HS-27A (cell line): ENCODE data around the gene RPS10.
"Not testable (repeated sequence)": the region's sequence is repeated elsewhere in the genome, so short reads cannot be mapped to it uniquely, and the experiment has no call there.

Source experiments
- DNase-seq: peaks from one replicate; pipeline ENCODE4 v3.0.0-alpha.2; 2012; ENCODE audit warnings: low read depth, missing footprints

The RPS10 gene

GRCh38 chr6:34447910-34448309 lies 22.0 kb upstream of the RPS10 start:
- DNase-seq, result no peak

GRCh38 chr6:34447386-34447785 lies 21.5 kb upstream of the RPS10 start:
- DNase-seq, result no peak

GRCh38 chr6:34445313-34445860 lies 19.5 kb upstream of the RPS10 start:
- DNase-seq, result no peak

- no peak for DNase-seq
These were observed 15.7 kb upstream of the RPS10 start for GRCh38 chr6:34441526-34441925.

GRCh38 chr6:34439442-34439841 lies 13.6 kb upstream of the RPS10 start:
- DNase-seq, result no peak

GRCh38 chr6:34438705-34439104 lies 12.8 kb upstream of the RPS10 start:
- no peak for DNase-seq

DNA sequence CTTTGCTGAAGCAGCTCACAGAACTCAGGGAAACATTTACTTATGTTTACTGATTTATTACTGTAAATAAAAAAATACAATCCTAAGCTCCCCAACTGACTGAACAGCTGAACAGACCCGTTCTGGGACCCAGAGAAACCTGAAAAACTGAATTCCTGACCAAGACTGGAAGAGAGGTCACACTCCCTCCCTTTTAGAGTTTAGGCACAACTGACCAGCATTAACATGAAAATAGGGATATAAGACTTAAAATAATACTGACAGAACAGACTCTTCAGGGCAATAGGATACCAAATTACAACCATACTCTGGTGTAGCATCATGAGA lies 11.7 kb upstream of the RPS10 start:
- DNase-seq, result no peak

GRCh38 chr6:34436803-34437643 lies 11.2 kb upstream of the RPS10 start:
- no peak for DNase-seq

DNA sequence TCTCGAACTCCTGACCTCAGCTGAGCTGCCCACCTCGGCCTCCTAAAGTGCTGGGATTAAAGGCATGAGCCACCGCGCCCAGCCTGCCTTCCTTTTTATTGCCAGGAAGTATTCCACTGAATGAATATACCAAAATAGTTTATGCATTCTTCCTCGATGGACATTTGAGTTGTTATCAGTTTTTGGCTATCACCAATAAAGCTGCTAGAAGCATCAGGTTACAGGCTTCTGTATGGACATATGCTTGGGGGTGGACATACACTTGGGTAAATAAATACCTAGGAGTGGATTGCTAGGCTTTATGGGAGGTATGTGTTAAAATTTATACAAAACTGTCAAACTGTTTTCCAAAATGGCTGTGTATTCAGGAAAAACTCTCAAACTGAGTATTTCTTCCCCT lies 10.0 kb upstream of the RPS10 start:
- DNase-seq, result no peak

GRCh38 chr6:34425132-34425497 lies 754 bp downstream of the RPS10 start:
- no peak for DNase-seq

DNA sequence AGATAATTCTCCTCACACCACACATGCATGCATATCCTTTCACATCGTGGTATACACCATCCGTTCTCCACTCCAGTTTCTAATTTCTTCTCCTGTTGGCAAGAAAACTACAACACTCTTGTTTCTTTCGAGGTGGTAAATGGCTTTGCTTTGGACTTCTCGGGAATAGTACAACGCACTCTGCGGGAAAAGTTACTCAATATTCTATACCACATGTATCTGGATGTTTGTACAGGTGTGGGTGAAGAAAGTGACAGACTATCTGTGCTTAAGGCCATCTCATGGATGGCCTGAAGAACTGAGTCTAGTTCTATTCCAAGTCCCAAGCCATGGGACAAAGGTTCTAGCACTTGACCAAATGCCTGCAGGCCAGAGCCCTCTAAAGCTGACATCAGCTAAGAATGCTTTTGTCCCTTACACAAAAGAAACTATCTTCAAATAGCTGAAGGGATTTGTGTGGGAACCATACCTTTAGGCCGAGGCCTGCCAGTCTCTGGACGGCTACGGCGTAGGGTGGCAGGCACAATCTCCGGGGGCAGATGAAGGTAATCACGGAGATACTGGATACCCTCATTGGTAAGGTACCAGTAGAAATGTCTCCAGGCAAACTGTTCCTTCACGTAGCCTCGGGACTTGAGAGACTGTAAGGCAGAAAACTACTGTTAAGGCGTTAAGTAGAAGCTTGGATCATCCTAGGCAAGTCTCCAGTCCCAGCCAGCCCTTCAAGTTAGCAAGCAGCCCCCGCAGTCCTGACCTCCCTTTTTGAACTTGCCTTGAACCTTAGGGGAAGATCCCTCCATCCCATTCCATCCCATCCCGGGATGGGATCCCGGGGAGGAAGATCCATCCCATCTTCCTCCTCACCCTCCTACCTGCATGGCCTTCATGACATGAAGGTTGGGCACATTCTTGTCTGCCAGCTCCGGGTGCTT lies 1.4 kb downstream of the RPS10 start:
- DNase-seq, result no peak

DNA sequence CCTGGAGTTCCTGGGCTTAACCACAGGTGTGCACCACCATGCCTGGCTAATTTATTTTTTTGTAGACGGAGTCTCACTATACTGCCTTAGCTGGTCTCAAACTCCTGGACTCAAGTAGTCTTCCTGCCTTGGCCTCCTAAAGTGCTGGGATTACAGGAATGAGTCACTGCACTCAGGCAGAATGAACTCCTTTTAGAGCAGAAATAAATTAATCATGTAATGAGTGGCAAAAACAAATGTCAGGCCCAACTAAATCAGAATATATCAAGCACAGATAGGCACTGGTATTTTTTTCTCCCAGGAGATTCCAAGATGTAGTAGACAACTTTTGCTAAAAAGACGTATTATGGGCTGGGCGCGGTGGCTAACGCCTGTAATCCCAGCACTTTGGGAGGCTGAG lies 2.6 kb downstream of the RPS10 start:
- DNase-seq, result no peak

- DNase-seq, result no peak
These were observed 7.5 kb downstream of the RPS10 start for GRCh38 chr6:34418367-34418766.

- DNase-seq, result no peak
These were observed 8.9 kb downstream of the RPS10 start for GRCh38 chr6:34416877-34417371.

GRCh38 chr6:34414999-34415858 lies 10.6 kb downstream of the RPS10 start:
- no peak for DNase-seq

GRCh38 chr6:34412643-34413214 lies 13.1 kb downstream of the RPS10 start:
- DNase-seq, result no peak

DNA sequence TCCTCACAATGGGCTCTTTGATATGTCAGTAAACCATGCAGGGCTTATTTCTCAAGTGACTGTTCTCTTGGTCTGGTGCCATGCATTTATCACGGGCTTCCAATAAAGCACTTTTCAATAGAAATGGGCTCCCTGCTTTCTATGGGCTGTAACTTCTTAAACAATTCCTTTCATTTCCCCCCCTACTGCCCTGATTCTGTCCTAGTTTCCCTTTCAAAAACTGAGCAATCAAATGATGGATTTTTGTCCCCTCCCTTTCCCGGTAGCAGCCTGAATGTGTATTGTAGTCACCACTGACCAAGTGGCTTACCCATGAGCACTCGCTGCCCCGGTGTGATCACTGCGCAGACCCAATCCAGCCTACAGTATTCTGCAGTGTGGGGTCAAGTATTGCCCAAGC lies 13.9 kb downstream of the RPS10 start:
- DNase-seq, result no peak

GRCh38 chr6:34407915-34408314 lies 18.0 kb downstream of the RPS10 start:
- DNase-seq, result not testable (repeated sequence)

- no peak for DNase-seq
These were observed 29.4 kb downstream of the RPS10 start for GRCh38 chr6:34396518-34396917.

DNA sequence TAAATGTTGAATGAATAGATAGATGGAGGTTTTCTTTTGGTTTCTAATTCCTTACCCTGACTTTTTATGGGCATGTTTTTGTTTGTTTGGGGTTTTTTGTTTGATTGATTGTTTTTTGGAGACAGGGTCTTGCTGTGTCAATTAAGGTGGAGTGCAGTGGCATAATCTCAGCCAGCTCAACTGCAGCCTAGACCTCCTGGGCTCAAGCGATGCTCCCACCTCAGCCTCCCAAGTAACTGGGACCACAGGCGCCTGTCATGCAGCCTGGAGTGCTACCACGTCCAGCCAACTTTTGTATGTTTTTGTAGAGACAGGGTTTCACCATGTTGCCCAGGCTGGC lies 31.9 kb downstream of the RPS10 start:
- DNase-seq, result no peak

DNA sequence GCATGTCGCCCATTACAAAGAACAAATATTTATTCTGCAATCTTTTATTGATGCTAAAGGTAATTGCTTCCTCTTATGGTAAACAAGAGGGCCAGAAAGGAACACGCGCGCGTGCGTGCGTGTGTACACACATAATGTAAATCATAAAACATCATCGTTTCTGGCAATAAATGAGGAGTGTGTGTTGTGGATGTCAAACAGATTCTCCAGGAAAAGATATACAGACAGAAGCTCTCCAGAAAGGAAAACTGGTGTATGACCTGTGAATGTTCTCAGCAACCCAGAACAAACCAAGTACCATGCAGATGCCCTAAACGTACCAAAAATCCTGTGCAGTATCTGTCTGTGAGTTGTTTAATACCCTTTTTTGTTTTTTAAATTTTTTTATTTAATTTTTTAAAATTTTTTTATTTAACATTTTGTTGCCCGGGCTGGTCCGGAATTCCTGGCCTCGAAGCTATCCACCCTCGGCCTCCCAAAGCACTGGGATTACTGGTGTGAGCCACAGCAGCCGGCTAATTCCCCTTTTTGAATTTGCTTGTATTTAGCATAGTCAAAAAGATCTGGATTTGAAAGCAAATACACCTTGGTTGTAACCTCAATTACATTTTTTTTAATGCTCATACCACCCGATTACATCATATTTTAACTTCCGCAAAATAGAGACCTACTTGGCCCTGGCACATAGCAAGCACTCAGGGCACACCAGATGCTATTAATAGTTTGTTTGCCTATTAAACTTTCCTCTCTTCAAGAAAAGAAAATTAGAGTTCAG lies 32.5 kb downstream of the RPS10 start:
- no peak for DNase-seq
